Right atrium auricular region (tissue), 2 donors: ENCODE results near the gene TNS3. TPM values are rescaled to one million over a fixed set of nuclear protein-coding genes. Genes with fewer than 3 reads are reported as not detected.

Experiments used
- DNase-seq: peaks from one replicate; pipeline ENCODE4 v3.0.0-alpha.2; 2019; ENCODE audit warnings: low spot score
- H3K27ac ChIP-seq, 2 donors: fragments of 200-600 bp; sonication (generic); 1 replicate in 1 of 2; 2 replicates in 1 of 2; pipeline ENCODE4 v1.5.1; 2016 to 2019
- H3K27me3 ChIP-seq, 2 donors: fragments of 200-600 bp; sonication (generic); one replicate each; pipeline versions ENCODE4 v1.5.1 to v1.6.0; 2017 to 2019
- H3K36me3 ChIP-seq: fragments of 200-600 bp; sonication (generic); one replicate; pipeline ENCODE4 v1.5.1; 2016
- H3K4me1 ChIP-seq, 2 donors: fragments of 200-600 bp; sonication (generic); one replicate each; pipeline versions ENCODE4 v1.5.1 to v1.6.0; 2017 to 2019
- H3K4me3 ChIP-seq, 2 donors: fragments of 200-600 bp; sonication (generic); 1 replicate in 1 of 2; 2 replicates in 1 of 2; pipeline ENCODE4 v1.5.1; 2017 to 2019; ENCODE audit warnings: mild to moderate bottlenecking in 1 of 2, moderate library complexity in 1 of 2
- H3K9me3 ChIP-seq, 2 donors: fragments of 200-600 bp; sonication (generic); one replicate each; pipeline ENCODE4 v1.5.1; 2019
- total RNA-seq, 2 donors: library from RNA; depleted of rRNA; stranded (reverse); fragments of >200 nt; gene quantifications; one replicate each; pipeline ENCODE4 v1.1.0, GENCODE V29; 2016
- TF ChIP-seq, protein P1 (sequence below), 2 donors: fragments of 200-600 bp; sonication (generic); IDR thresholded peaks; one replicate each; pipeline ENCODE4 v1.5.1; 2019; ENCODE audit warnings: antibody characterized with exemption in 2 of 2

The TNS3 gene
- total RNA-seq, 2 donors from 2014 or later: 39.7 to 44.4 TPM

DNA sequence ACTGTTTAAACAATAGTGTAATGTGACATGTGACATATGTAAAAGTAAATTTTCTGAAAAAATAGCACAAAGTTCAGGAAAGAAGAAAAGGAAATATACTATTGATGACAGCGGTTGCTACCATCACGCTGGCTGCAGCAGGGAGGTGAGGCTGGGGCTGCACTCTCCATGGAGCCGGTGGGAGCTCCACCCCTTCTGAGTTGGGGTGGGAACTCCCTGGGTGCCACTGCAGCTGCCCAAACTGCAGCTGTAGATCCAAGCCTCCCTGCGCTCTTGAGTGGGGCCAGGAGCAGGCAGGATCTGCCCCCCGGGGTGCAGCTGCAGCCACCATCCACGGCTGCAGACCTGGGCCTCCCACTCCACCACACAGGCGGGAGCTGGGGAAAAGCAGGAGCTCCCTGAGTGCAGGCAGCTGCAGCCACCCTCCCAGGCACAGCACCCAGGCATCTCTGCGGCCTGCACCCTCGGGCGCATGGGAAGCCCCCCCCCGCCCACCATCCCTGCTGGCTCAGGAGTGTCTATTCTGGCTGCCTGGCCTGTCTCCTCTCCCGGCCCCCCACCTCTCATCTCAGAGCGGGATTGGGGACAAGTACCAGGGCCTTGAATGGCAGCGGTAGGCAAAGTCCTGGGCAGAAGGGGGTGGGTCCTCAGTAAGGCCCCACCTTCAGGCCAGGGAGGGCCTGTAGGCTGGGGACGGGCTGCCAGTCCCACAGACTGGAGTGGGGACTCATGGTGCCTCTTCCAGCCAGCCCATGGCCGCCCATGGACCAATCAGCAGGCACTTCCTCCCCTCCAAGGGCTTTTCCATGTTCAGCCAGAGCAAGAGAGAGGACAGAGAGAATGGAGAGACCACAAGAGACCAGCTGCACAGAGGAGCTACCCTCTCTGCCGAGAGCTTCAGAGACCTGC is 50.1 kb downstream of the TNS3 start:
- H3K27ac ChIP-seq: no peak overlapping the region
- TF ChIP-seq, protein P1, sequence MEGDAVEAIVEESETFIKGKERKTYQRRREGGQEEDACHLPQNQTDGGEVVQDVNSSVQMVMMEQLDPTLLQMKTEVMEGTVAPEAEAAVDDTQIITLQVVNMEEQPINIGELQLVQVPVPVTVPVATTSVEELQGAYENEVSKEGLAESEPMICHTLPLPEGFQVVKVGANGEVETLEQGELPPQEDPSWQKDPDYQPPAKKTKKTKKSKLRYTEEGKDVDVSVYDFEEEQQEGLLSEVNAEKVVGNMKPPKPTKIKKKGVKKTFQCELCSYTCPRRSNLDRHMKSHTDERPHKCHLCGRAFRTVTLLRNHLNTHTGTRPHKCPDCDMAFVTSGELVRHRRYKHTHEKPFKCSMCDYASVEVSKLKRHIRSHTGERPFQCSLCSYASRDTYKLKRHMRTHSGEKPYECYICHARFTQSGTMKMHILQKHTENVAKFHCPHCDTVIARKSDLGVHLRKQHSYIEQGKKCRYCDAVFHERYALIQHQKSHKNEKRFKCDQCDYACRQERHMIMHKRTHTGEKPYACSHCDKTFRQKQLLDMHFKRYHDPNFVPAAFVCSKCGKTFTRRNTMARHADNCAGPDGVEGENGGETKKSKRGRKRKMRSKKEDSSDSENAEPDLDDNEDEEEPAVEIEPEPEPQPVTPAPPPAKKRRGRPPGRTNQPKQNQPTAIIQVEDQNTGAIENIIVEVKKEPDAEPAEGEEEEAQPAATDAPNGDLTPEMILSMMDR (IDR thresholded peaks at IDR 0.05): no peak
- no peak for DNase-seq
- H3K4me1 ChIP-seq: peaks cover 0 to 7% of the 10 kb centered on the region in 2 donors
- no peaks in the 10 kb centered on the region for H3K36me3 ChIP-seq
- H3K27me3 ChIP-seq: no peaks in the 10 kb centered on the region
- H3K4me3 ChIP-seq: no peak overlapping the region
- H3K9me3 ChIP-seq: no peaks in the 10 kb centered on the region

- no peaks in the 10 kb centered on the region for H3K9me3 ChIP-seq
- no peak overlapping the region for H3K27ac ChIP-seq
- H3K4me3 ChIP-seq: no peak overlapping the region
- TF ChIP-seq, protein P1 (IDR thresholded peaks at IDR 0.05): no peak
- no peaks in the 10 kb centered on the region for H3K4me1 ChIP-seq
- no peaks in the 10 kb centered on the region for H3K36me3 ChIP-seq
- DNase-seq: no peak
- no peaks in the 10 kb centered on the region for H3K27me3 ChIP-seq
These were observed 51.9 kb downstream of the TNS3 start for GRCh38 chr7:47529826-47530555.

DNA sequence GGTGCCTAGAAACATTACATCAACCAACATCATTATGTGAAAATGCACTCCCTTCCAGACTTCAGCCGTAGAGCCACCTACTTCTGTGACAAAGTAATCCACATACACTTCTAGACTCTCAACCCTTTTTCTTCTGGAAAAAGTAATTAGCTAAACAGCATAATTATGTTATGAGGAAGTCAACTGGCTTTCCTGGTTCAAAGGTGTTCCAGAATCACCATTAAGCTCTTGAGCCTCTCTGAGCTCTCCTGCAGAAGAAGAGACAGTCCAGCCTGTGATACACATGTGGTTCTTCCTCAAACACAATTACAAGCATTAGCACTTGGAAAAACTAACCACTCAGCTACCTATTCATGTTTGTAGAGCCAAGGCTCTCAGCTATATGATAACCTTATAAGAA is 52.5 kb downstream of the TNS3 start:
- no peaks in the 10 kb centered on the region for H3K4me1 ChIP-seq
- no peak overlapping the region for H3K4me3 ChIP-seq
- no peak for DNase-seq
- H3K27me3 ChIP-seq: no peaks in the 10 kb centered on the region
- no peak overlapping the region for H3K27ac ChIP-seq
- H3K36me3 ChIP-seq: no peaks in the 10 kb centered on the region
- H3K9me3 ChIP-seq: no peaks in the 10 kb centered on the region
- TF ChIP-seq, protein P1 (IDR thresholded peaks at IDR 0.05): no peak

- Histone ChIP-seq H3K4me3 (no peak overlapping the region), H3K36me3 (no peaks in the 10 kb centered on the region), H3K4me1 (no peaks in the 10 kb centered on the region), H3K27ac (no peak overlapping the region), H3K9me3 (no peaks in the 10 kb centered on the region), H3K27me3 (no peaks in the 10 kb centered on the region)
- TF ChIP-seq, protein P1 (IDR thresholded peaks at IDR 0.05): no peak
- no peak for DNase-seq
These were observed 53.4 kb downstream of the TNS3 start for GRCh38 chr7:47528471-47528870.

GRCh38 chr7:47526466-47526865 is 55.4 kb downstream of the TNS3 start:
- H3K36me3 ChIP-seq: no peaks in the 10 kb centered on the region
- H3K27me3 ChIP-seq: no peaks in the 10 kb centered on the region
- no peak overlapping the region for H3K4me3 ChIP-seq
- TF ChIP-seq, protein P1 (IDR thresholded peaks at IDR 0.05): no peak
- no peaks in the 10 kb centered on the region for H3K9me3 ChIP-seq
- no peak for DNase-seq
- H3K4me1 ChIP-seq: no peaks in the 10 kb centered on the region
- H3K27ac ChIP-seq: no peak overlapping the region
